Measurements from ENCODE around the gene PLEKHM1.

Gene PLEKHM1

GRCh38 chr17:45403906-45404490 lies 86.5 kb downstream of the PLEKHM1 start:
- no peak overlapping the region for H3K4me3 ChIP-seq (ENCODE audit: low read depth, low read length)

- H3K4me3 ChIP-seq (ENCODE audit: low read depth, low read length), result no peak overlapping the region
Observed at GRCh38 chr17:45402916-45403315, 87.6 kb downstream of the PLEKHM1 start.

GRCh38 chr17:45398800-45399199 lies 91.7 kb downstream of the PLEKHM1 start:
- no peak overlapping the region for H3K4me3 ChIP-seq (ENCODE audit: low read depth, low read length)

GRCh38 chr17:45397796-45398195 lies 92.7 kb downstream of the PLEKHM1 start:
- no peak overlapping the region for H3K4me3 ChIP-seq (ENCODE audit: low read depth, low read length)

GRCh38 chr17:45396496-45397205 lies 93.9 kb downstream of the PLEKHM1 start:
- no peak overlapping the region for H3K4me3 ChIP-seq (ENCODE audit: low read depth, low read length)

GRCh38 chr17:45395569-45396415 lies 94.7 kb downstream of the PLEKHM1 start:
- no peak overlapping the region for H3K4me3 ChIP-seq (ENCODE audit: low read depth, low read length)

GRCh38 chr17:45394913-45395568 lies 95.5 kb downstream of the PLEKHM1 start:
- no peak overlapping the region for H3K4me3 ChIP-seq (ENCODE audit: low read depth, low read length)

- H3K4me3 ChIP-seq (ENCODE audit: low read depth, low read length), result no peak overlapping the region
Observed at GRCh38 chr17:45394564-45394912, 96.0 kb downstream of the PLEKHM1 start.

GRCh38 chr17:45394091-45394490 lies 96.4 kb downstream of the PLEKHM1 start:
- H3K4me3 ChIP-seq (ENCODE audit: low read depth, low read length), result no peak overlapping the region

- H3K4me3 ChIP-seq (ENCODE audit: low read depth, low read length), result no peak overlapping the region
Observed at GRCh38 chr17:45393411-45393810, 97.1 kb downstream of the PLEKHM1 start.

GRCh38 chr17:45391918-45392317 lies 98.6 kb downstream of the PLEKHM1 start:
- no peak overlapping the region for H3K4me3 ChIP-seq (ENCODE audit: low read depth, low read length)

GRCh38 chr17:45391291-45391690 lies 99.2 kb downstream of the PLEKHM1 start:
- no peak overlapping the region for H3K4me3 ChIP-seq (ENCODE audit: low read depth, low read length)

- no peak overlapping the region for H3K4me3 ChIP-seq (ENCODE audit: low read depth, low read length)
Observed at GRCh38 chr17:45389354-45389753, 101.2 kb downstream of the PLEKHM1 start.

- no peak overlapping the region for H3K4me3 ChIP-seq (ENCODE audit: low read depth, low read length)
Observed at GRCh38 chr17:45388604-45389325, 101.8 kb downstream of the PLEKHM1 start.

- no peak overlapping the region for H3K4me3 ChIP-seq (ENCODE audit: low read depth, low read length)
Observed at GRCh38 chr17:45387739-45388138, 102.8 kb downstream of the PLEKHM1 start.

GRCh38 chr17:45386178-45386577 lies 104.3 kb downstream of the PLEKHM1 start:
- H3K4me3 ChIP-seq (ENCODE audit: low read depth, low read length), result no peak overlapping the region
